OCI-LY1 (cell line): Measurements from ENCODE around the gene PTH2R.

Source experiments
- H2AFZ ChIP-seq: fragments of 200-600 bp; sonication (generic), shearing (Covaris generic); 2 replicates; pipeline ENCODE4 v1.6.0; 2014; ENCODE audit warnings: antibody characterized with exemption, mild to moderate bottlenecking, low read length
- H3F3A ChIP-seq: fragments of 200-600 bp; sonication (generic), shearing (Covaris generic); 2 replicates; pipeline ENCODE4 v1.6.0; 2014; ENCODE audit warnings: mild to moderate bottlenecking, antibody characterized with exemption, low read length, moderate library complexity; ENCODE audit not compliant: insufficient read depth
- H3K27ac ChIP-seq: fragments of 200-600 bp; sonication (generic); 2 replicates; pipeline ENCODE4 v1.5.1; 2014; ENCODE audit warnings: low read length, mixed run types, mild to moderate bottlenecking, low read depth; ENCODE audit not compliant: poor library complexity, severe bottlenecking
- H3K27me3 ChIP-seq: fragments of 200-600 bp; sonication (generic); 2 replicates; pipeline ENCODE4 v1.6.0; 2014; ENCODE audit warnings: antibody characterized with exemption, mild to moderate bottlenecking, low read length, moderate library complexity; ENCODE audit not compliant: insufficient read depth
- H3K36me3 ChIP-seq: fragments of 200-600 bp; sonication (generic); 2 replicates; pipeline ENCODE4 v1.6.1; 2014; ENCODE audit warnings: mild to moderate bottlenecking, antibody characterized with exemption, low read length, moderate library complexity, mixed read lengths; ENCODE audit not compliant: insufficient read depth
- H3K4me1 ChIP-seq: fragments of 200-600 bp; sonication (generic); 2 replicates; pipeline ENCODE4 v1.5.1; 2014; ENCODE audit warnings: mild to moderate bottlenecking, low read length, moderate library complexity; ENCODE audit not compliant: insufficient read depth, severe bottlenecking
- H3K4me2 ChIP-seq: fragments of 200-600 bp; sonication (generic), shearing (Covaris generic); 2 replicates; pipeline ENCODE4 v1.6.1; 2014; ENCODE audit warnings: low read length
- H3K4me3 ChIP-seq: fragments of 200-600 bp; sonication (generic); 2 replicates; pipeline ENCODE4 v1.5.1; 2014; ENCODE audit warnings: low read length, low read depth, mild to moderate bottlenecking, mixed read lengths; ENCODE audit not compliant: poor library complexity, severe bottlenecking
- H3K79me2 ChIP-seq: fragments of 200-600 bp; shearing (Covaris generic); 2 replicates; pipeline ENCODE4 v1.6.1; 2016; ENCODE audit warnings: mixed run types, low read length, mixed read lengths; ENCODE audit not compliant: insufficient read depth
- H3K9ac ChIP-seq: fragments of 200-600 bp; sonication (generic), shearing (Covaris generic); 2 replicates; pipeline ENCODE4 v1.6.1; 2014; ENCODE audit warnings: mild to moderate bottlenecking, low read length, mixed read lengths
- H3K9me2 ChIP-seq: fragments of 200-600 bp; sonication (generic), shearing (Covaris generic); 2 replicates; pipeline ENCODE4 v1.6.1; 2014; ENCODE audit warnings: low read depth, mild to moderate bottlenecking, low read length, mixed read lengths
- H3K9me3 ChIP-seq: fragments of 200-600 bp; shearing (Covaris generic); 2 replicates; pipeline ENCODE4 v1.6.1; 2014; ENCODE audit warnings: low read length, mixed read lengths
- H4K20me1 ChIP-seq: fragments of 200-600 bp; sonication (generic), shearing (Covaris generic); 2 replicates; pipeline ENCODE4 v1.6.0; 2016; ENCODE audit warnings: mild to moderate bottlenecking, low read length; ENCODE audit not compliant: insufficient read depth
- EZH2 ChIP-seq: fragments of 200-600 bp; sonication (generic), shearing (Covaris generic); IDR thresholded peaks from 2 replicates; pipeline ENCODE4 v1.8.0; 2017; ENCODE audit warnings: borderline replicate concordance, mixed run types, mild to moderate bottlenecking, antibody characterized with exemption, low read length, moderate library complexity, mixed read lengths
- TF ChIP-seq, protein P1 (sequence below): fragments of 200-600 bp; sonication (generic), shearing (Covaris generic); IDR thresholded peaks from 2 replicates; pipeline ENCODE4 v1.5.1; 2017; ENCODE audit warnings: mild to moderate bottlenecking, antibody characterized with exemption, low read length, moderate library complexity, mixed read lengths

The PTH2R gene

DNA sequence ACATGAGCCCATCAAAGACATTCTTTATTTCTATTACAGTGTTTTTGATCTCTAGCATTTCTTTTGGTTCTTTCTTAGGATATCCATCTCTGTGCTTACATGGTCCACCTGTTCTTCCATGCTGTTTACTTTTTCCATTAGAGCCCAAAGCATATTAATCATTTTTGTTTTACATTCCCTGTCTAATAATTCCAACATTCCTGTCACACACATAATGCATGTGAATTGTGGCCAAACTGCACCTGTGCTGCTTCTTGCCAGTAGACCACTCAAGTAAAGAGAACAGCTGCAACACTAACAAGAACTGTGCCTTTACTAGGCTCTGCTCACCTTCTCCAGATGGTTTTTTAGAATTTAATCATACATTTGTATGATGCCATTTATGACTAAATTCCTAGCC is 103.0 kb downstream of the PTH2R start:
- H4K20me1 ChIP-seq, result no peaks in the 10 kb centered on the region
- H3K27ac ChIP-seq, result no peak overlapping the region
- H3K27me3 ChIP-seq, result no peaks in the 10 kb centered on the region
- no peak overlapping the region for H3K4me2 ChIP-seq
- no peak for TF ChIP-seq EZH2
- TF ChIP-seq, protein P1, sequence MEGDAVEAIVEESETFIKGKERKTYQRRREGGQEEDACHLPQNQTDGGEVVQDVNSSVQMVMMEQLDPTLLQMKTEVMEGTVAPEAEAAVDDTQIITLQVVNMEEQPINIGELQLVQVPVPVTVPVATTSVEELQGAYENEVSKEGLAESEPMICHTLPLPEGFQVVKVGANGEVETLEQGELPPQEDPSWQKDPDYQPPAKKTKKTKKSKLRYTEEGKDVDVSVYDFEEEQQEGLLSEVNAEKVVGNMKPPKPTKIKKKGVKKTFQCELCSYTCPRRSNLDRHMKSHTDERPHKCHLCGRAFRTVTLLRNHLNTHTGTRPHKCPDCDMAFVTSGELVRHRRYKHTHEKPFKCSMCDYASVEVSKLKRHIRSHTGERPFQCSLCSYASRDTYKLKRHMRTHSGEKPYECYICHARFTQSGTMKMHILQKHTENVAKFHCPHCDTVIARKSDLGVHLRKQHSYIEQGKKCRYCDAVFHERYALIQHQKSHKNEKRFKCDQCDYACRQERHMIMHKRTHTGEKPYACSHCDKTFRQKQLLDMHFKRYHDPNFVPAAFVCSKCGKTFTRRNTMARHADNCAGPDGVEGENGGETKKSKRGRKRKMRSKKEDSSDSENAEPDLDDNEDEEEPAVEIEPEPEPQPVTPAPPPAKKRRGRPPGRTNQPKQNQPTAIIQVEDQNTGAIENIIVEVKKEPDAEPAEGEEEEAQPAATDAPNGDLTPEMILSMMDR, result no peak
- no peaks in the 10 kb centered on the region for H3K9me3 ChIP-seq
- H3K36me3 ChIP-seq, result no peaks in the 10 kb centered on the region
- no peaks in the 10 kb centered on the region for H3K4me1 ChIP-seq
- no peak overlapping the region for H3K4me3 ChIP-seq
- no peak overlapping the region for H3K9ac ChIP-seq
- H3K79me2 ChIP-seq, result no peaks in the 10 kb centered on the region
- no peaks in the 10 kb centered on the region for H3K9me2 ChIP-seq
- H3F3A ChIP-seq, result no peaks in the 10 kb centered on the region
- no peak overlapping the region for H2AFZ ChIP-seq

DNA sequence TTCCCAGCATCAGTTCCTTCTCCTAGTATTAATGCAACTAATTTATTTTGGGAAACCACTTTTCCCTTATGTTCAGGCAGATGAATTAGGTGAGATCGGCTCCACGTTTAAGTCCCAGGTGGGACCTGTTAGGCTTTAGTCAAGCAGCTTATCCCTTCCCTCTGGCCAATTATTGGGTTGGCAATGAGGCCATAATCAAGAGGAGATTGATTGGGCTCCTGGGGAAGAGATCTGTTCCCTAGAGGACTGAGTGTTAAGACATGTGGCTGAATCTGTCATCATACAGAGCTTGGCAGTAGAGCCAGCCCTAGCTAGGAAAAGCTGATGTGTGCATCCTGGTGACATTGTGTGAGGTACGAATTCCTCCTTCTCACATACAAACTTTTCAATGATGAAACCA is 104.4 kb downstream of the PTH2R start:
- no peak overlapping the region for H2AFZ ChIP-seq
- no peak overlapping the region for H3K4me3 ChIP-seq
- H3K4me2 ChIP-seq, result no peak overlapping the region
- no peaks in the 10 kb centered on the region for H3K36me3 ChIP-seq
- H3K9ac ChIP-seq, result no peak overlapping the region
- no peaks in the 10 kb centered on the region for H3K79me2 ChIP-seq
- TF ChIP-seq, protein P1, result no peak
- TF ChIP-seq EZH2, result no peak
- H3K27ac ChIP-seq, result no peak overlapping the region
- H3F3A ChIP-seq, result no peaks in the 10 kb centered on the region
- no peaks in the 10 kb centered on the region for H3K27me3 ChIP-seq
- no peaks in the 10 kb centered on the region for H3K4me1 ChIP-seq
- H3K9me3 ChIP-seq, result no peaks in the 10 kb centered on the region
- H4K20me1 ChIP-seq, result no peaks in the 10 kb centered on the region
- H3K9me2 ChIP-seq, result no peaks in the 10 kb centered on the region

DNA sequence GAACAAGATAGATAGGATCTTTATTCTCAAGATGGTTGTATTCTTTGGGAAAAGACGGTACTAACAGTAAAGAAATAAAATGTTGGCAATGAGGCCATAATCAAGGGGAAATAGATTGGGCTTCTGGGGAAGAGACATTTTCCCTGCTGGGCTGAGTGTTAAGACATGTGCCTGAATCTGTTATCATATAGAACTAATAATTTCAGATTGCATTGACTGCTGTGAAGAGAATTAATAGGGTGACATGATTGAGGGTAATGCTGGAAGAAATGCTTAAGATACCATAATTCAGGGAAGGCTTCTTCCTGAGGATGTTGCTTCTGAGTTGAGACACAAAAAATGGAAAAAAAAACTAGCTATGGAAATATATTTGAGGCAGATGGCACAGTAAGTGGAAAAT is 105.0 kb downstream of the PTH2R start:
- Histone ChIP-seq H2AFZ (no peak overlapping the region), H3K4me1 (no peaks in the 10 kb centered on the region), H3K9me3 (no peaks in the 10 kb centered on the region), H3K27ac (no peak overlapping the region), H3K27me3 (no peaks in the 10 kb centered on the region), H4K20me1 (no peaks in the 10 kb centered on the region), H3K9ac (no peak overlapping the region), H3K4me3 (no peak overlapping the region), H3K36me3 (no peaks in the 10 kb centered on the region), H3F3A (no peaks in the 10 kb centered on the region), H3K9me2 (no peaks in the 10 kb centered on the region), H3K4me2 (no peak overlapping the region), H3K79me2 (no peaks in the 10 kb centered on the region)
- TF ChIP-seq, protein P1, result no peak
- TF ChIP-seq EZH2, result no peak
